CD14-positive monocyte (primary cell): Measurements from ENCODE around the gene PHC2. TPM values are rescaled to one million over a fixed set of nuclear protein-coding genes. Genes with fewer than 3 reads are reported as not detected.

Source experiments
- DNase-seq, 3 donors: peaks; one replicate each; pipeline ENCODE4 v3.0.0-alpha.2; 2011 to 2022
- H2AFZ ChIP-seq: 2 replicates; pipeline ENCODE4 v1.6.0; 2012; ENCODE audit warnings: mild to moderate bottlenecking, low read depth, low read length, inconsistent platforms; ENCODE audit not compliant: insufficient read depth, poor library complexity, severe bottlenecking
- H3K27ac ChIP-seq, 2 donors: 1 replicate in 1 of 2; 2 replicates in 1 of 2; pipeline ENCODE4 v1.5.1; 2012 to 2013; ENCODE audit warnings: low read length in 2 of 2, control low read depth in 1 of 2, inconsistent platforms in 1 of 2, low read depth in 1 of 2, mild to moderate bottlenecking in 1 of 2
- H3K27me3 ChIP-seq, 2 donors: one replicate each; pipeline versions ENCODE4 v1.6.0 to v1.6.1; 2011 to 2013; ENCODE audit warnings: low read length in 2 of 2; ENCODE audit not compliant: control insufficient read depth in 2 of 2, insufficient read depth in 2 of 2
- H3K36me3 ChIP-seq, 2 donors: replicated peaks in 1 of 2; 1 replicate in 1 of 2; 2 replicates in 1 of 2; pipeline versions ENCODE4 v1.5.1 to v1.6.1; 2012 to 2013; ENCODE audit warnings: low read length in 2 of 2, control low read depth in 1 of 2, inconsistent platforms in 1 of 2, mild to moderate bottlenecking in 1 of 2; ENCODE audit not compliant: insufficient read depth in 2 of 2, control insufficient read depth in 1 of 2
- H3K4me1 ChIP-seq, 2 donors: 1 replicate in 1 of 2; 2 replicates in 1 of 2; pipeline versions ENCODE4 v1.5.1 to v1.6.1; 2012 to 2013; ENCODE audit warnings: low read length in 2 of 2, control low read depth in 1 of 2, inconsistent platforms in 1 of 2, mild to moderate bottlenecking in 1 of 2, moderate library complexity in 1 of 2; ENCODE audit not compliant: insufficient read depth in 2 of 2, control insufficient read depth in 1 of 2
- H3K4me2 ChIP-seq: replicated peaks from 2 replicates; pipeline ENCODE3; 2012; ENCODE audit warnings: low read length, moderate library complexity, mild to moderate bottlenecking; ENCODE audit not compliant: poor library complexity, severe bottlenecking; ENCODE audit errors: extremely low read depth
- H3K4me3 ChIP-seq, 3 experiments: fragments of 200-600 bp in 1 of 3; sonication (generic) in 1 of 3; replicated peaks in 1 of 3; 1 replicate in 2 of 3; 2 replicates in 1 of 3; pipeline ENCODE4 v1.5.1; 2011 to 2013; ENCODE audit warnings: low read length in 3 of 3, mild to moderate bottlenecking in 3 of 3, control low read depth in 2 of 3, low read depth in 2 of 3, inconsistent platforms in 1 of 3, moderate library complexity in 1 of 3
- H3K79me2 ChIP-seq: 2 replicates; pipeline ENCODE4 v1.6.0; 2012; ENCODE audit warnings: mild to moderate bottlenecking, control low read depth, inconsistent platforms, low read length, moderate library complexity; ENCODE audit not compliant: insufficient read depth
- H3K9ac ChIP-seq: 2 replicates; pipeline ENCODE4 v1.6.0; 2017; ENCODE audit warnings: low read length, mild to moderate bottlenecking; ENCODE audit not compliant: insufficient read depth, poor library complexity, severe bottlenecking
- H3K9me3 ChIP-seq, 2 donors: replicated peaks in 1 of 2; 1 replicate in 1 of 2; 2 replicates in 1 of 2; pipeline versions ENCODE4 v1.5.1 to v1.6.1; 2012 to 2013; ENCODE audit warnings: low read length in 2 of 2, control low read depth in 1 of 2; ENCODE audit not compliant: control insufficient read depth in 1 of 2, insufficient read depth in 1 of 2
- H4K20me1 ChIP-seq: 2 replicates; pipeline ENCODE4 v1.6.0; 2012; ENCODE audit warnings: mild to moderate bottlenecking, low read length, control low read depth, moderate library complexity; ENCODE audit not compliant: insufficient read depth
- H3K27ac Mint-ChIP-seq, 7 donors: one replicate each; pipeline ENCODE4 v1.8.0; 2020; ENCODE audit warnings: mild to moderate bottlenecking in 7 of 7, mixed read lengths in 7 of 7, moderate library complexity in 6 of 7, inconsistent platforms in 2 of 7
- H3K27me3 Mint-ChIP-seq, 3 donors: one replicate each; pipeline ENCODE4 v1.8.0; 2021 to 2022; ENCODE audit warnings: low read depth in 3 of 3, mild to moderate bottlenecking in 3 of 3, mixed read lengths in 3 of 3, moderate library complexity in 3 of 3, inconsistent platforms in 1 of 3
- H3K36me3 Mint-ChIP-seq, 2 donors: one replicate each; pipeline ENCODE4 v1.8.0; 2020; ENCODE audit warnings: mixed read lengths in 2 of 2, inconsistent platforms in 1 of 2, mild to moderate bottlenecking in 1 of 2
- H3K4me1 Mint-ChIP-seq: one replicate; pipeline ENCODE4 v1.8.0; 2020; ENCODE audit warnings: mild to moderate bottlenecking, mixed read lengths
- H3K4me3 Mint-ChIP-seq, 2 donors: one replicate each; pipeline ENCODE4 v1.8.0; 2020; ENCODE audit warnings: mild to moderate bottlenecking in 2 of 2, mixed read lengths in 2 of 2, moderate library complexity in 1 of 2
- H3K9me3 Mint-ChIP-seq, 7 donors: one replicate each; pipeline ENCODE4 v1.8.0; 2020 to 2022; ENCODE audit warnings: mixed read lengths in 7 of 7, mild to moderate bottlenecking in 6 of 7, moderate library complexity in 6 of 7, inconsistent platforms in 2 of 7
- WGBS: methylation state at CpG from one replicate; pipeline ENCODE4 v1.1.5; 2013; ENCODE audit warnings: missing lambda C conversion rate; ENCODE audit not compliant: insufficient coverage; 5-methylcytosine and 5-hydroxymethylcytosine counted together
- intact Hi-C, 2 donors: fragments of 100-400 bp; cut with micrococcal nuclease; formaldehyde crosslinking; loops; one replicate each; pipeline versions ENCODE4 v1.15.0 to v1.15.1; 2023
- polyA plus RNA-seq, 3 donors: library from polyadenylated mRNA; depleted of rRNA in 1 of 3; unstranded in 2 of 3; stranded (reverse) in 1 of 3; fragments of 300-500 nt in 2 of 3; fragments of >200 nt in 1 of 3; fragmentation: Illumina TruSeq in 2 of 3; gene quantifications; 1 replicate in 2 of 3; 2 replicates in 1 of 3; pipeline ENCODE4 v1.2.3, GENCODE V29; 2012 to 2021
- TF ChIP-seq, protein P1 (sequence below): fragments of 200-600 bp; IDR thresholded peaks from one replicate; pipeline ENCODE4 v1.8.0; 2022; ENCODE audit warnings: antibody characterized with exemption, mild to moderate bottlenecking

Gene PHC2
- polyA plus RNA-seq, 3 donors = 18.9 to 85.3 (median 53.1) TPM

DNA sequence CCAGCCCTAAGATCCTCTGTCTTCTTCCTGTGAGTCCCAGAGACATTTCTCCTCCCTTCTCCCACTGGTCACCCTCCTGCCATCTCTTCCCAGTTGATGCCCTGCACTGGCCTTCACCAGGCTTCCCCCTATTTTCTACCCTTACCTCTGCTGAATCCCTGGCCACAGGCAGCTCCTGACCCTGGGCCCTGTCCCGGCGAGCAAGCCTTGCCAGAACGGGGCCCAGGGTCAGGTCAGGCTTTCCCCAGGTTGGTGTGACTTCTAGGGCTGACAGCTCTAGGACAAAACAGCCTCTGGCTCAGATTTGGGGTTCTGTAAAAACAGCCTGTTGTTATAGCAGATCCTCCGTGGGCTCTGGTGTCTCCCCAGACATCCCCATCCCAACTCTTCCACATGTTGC, 57.3 kb downstream of the PHC2 start:
- no peak for DNase-seq
- no peaks in the 10 kb centered on the region for H3K27me3 ChIP-seq
- no peak overlapping the region for H3K4me3 Mint-ChIP-seq
- no peak overlapping the region for H3K9ac ChIP-seq
- no peaks in the 10 kb centered on the region for H4K20me1 ChIP-seq
- 100% methylated on average over 4 of the region's 4 CpGs for WGBS
- no peaks in the 10 kb centered on the region for H3K79me2 ChIP-seq
- H3K27ac Mint-ChIP-seq = no peak overlapping the region
- H2AFZ ChIP-seq = no peak overlapping the region
- intact Hi-C loops = no loop called here
- no peak overlapping the region for H3K4me3 ChIP-seq
- TF ChIP-seq, protein P1, sequence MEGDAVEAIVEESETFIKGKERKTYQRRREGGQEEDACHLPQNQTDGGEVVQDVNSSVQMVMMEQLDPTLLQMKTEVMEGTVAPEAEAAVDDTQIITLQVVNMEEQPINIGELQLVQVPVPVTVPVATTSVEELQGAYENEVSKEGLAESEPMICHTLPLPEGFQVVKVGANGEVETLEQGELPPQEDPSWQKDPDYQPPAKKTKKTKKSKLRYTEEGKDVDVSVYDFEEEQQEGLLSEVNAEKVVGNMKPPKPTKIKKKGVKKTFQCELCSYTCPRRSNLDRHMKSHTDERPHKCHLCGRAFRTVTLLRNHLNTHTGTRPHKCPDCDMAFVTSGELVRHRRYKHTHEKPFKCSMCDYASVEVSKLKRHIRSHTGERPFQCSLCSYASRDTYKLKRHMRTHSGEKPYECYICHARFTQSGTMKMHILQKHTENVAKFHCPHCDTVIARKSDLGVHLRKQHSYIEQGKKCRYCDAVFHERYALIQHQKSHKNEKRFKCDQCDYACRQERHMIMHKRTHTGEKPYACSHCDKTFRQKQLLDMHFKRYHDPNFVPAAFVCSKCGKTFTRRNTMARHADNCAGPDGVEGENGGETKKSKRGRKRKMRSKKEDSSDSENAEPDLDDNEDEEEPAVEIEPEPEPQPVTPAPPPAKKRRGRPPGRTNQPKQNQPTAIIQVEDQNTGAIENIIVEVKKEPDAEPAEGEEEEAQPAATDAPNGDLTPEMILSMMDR = no peak
- H3K27me3 Mint-ChIP-seq = peaks cover 0 to 6% (median 4%) of the 10 kb centered on the region in 3 donors
- H3K4me2 ChIP-seq = no peak overlapping the region
- peaks cover 0 to 2% of the 10 kb centered on the region in 2 donors for H3K36me3 ChIP-seq
- no peaks in the 10 kb centered on the region for H3K9me3 ChIP-seq
- H3K4me1 Mint-ChIP-seq = peaks cover 6% of the 10 kb centered on the region
- H3K4me1 ChIP-seq = peaks cover 5 to 6% of the 10 kb centered on the region in 2 donors
- H3K9me3 Mint-ChIP-seq = no peaks in the 10 kb centered on the region
- no peak overlapping the region for H3K27ac ChIP-seq
- H3K36me3 Mint-ChIP-seq = peaks cover 16% of the 10 kb centered on the region in 2 donors

DNA sequence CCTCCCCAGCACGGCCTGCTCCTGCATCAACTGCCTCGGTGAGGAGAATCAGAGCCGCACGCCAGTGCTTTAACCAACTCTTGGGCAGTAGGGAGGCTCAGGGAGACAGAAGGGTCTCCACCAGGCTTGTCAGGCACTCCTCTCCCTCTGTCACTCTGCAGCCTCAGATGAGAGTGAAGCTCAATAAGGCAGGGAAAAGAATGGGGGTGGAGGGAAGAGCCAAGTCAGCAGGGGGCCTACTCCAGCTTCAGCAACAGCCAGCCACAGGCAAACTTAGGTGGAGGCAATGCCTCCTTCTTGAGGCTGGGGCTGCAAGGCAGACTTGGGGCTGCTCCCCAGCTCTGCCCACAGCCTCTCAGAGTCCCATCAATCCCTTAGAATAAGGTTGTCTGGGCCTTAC, 58.2 kb downstream of the PHC2 start:
- WGBS = no CpG with 5 or more reads among the region's 4 CpGs
- H4K20me1 ChIP-seq = no peaks in the 10 kb centered on the region
- intact Hi-C loops = no loop called here
- H3K4me3 ChIP-seq = no peak overlapping the region
- H3K27ac Mint-ChIP-seq = peak overlapping the region in 1 of 7 donors; percentile 23
- no peak overlapping the region for H3K9ac ChIP-seq
- no peak overlapping the region for H3K4me3 Mint-ChIP-seq
- H3K36me3 ChIP-seq = peaks cover 0 to 2% of the 10 kb centered on the region in 2 donors
- no peak for DNase-seq
- no peaks in the 10 kb centered on the region for H3K79me2 ChIP-seq
- H3K4me1 ChIP-seq = peaks cover 11% of the 10 kb centered on the region in 2 donors
- no peak overlapping the region for H3K4me2 ChIP-seq
- H3K36me3 Mint-ChIP-seq = peaks cover 16% of the 10 kb centered on the region in 2 donors
- peaks cover 0 to 6% (median 4%) of the 10 kb centered on the region in 3 donors for H3K27me3 Mint-ChIP-seq
- H3K27me3 ChIP-seq = no peaks in the 10 kb centered on the region
- H3K27ac ChIP-seq = no peak overlapping the region
- H3K9me3 Mint-ChIP-seq = no peaks in the 10 kb centered on the region
- peaks cover 9% of the 10 kb centered on the region for H3K4me1 Mint-ChIP-seq
- no peaks in the 10 kb centered on the region for H3K9me3 ChIP-seq
- no peak overlapping the region for H2AFZ ChIP-seq
- TF ChIP-seq, protein P1 = no peak
